ENCODE measurements around the gene LPP. TPM values are rescaled to one million over a fixed set of nuclear protein-coding genes. Genes with fewer than 3 reads are reported as not detected.

The LPP gene
- total and polyA plus RNA-seq, 8 donors = 8.0 to 885 (median 305) TPM

DNA sequence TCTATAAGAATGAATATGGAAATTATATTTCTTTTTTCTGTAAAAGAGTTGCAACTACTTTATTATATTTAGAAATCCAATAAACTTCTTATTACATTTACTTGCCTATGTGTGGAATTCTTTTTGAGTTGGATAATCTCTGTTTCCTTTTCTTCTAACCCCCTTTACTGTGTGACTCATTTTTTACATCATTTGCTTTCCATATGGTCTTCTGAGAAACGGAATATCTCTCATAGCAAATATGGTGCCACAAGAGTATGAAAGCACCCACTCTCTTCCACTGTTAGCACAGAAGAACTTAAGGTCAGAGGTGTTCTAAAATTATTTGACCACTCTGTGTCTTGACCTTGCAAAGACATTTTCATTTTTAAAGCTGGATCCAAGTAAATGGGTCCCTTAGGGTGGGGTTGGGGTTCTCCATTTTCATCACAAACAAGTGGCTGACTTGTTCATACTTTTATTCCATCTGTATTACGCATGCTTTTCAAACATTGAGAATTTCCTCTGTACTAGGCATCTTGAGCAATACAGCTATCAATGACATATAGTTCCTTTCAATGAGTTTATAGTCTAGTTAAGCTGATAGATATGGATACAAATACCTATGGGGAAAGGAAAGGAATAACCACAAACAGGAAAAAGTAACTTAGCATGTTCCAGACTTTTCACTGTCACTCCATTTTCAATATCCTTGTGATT is 736.8 kb downstream of the LPP start:
- Histone ChIP-seq H3K4me1 (peaks cover 0 to 16% (median 0%) of the 10 kb centered on the region in 4 donors), H3K4me3 (no peak overlapping the region), H3K27ac (no peak overlapping the region), H3K36me3 (peaks cover 0 to 10% (median 0%) of the 10 kb centered on the region in 4 donors), H3K9me3 (no peaks in the 10 kb centered on the region), H3K27me3 (no peaks in the 10 kb centered on the region)
- WGBS, 5 donors = 83 to 98% (median 86%) methylated on average over 2 of the region's 2 CpGs
- intact Hi-C loops (cut with DNase I; ENCODE audit: low total_unique reads) = no loop called here
- TF ChIP-seq POLR2A (IDR thresholded peaks at IDR 0.05) = no peak
- no peak for TF ChIP-seq POLR2AphosphoS5 (IDR thresholded peaks at IDR 0.05)
- no peak for TF ChIP-seq EP300 (IDR thresholded peaks at IDR 0.05)
- TF ChIP-seq, protein P1, sequence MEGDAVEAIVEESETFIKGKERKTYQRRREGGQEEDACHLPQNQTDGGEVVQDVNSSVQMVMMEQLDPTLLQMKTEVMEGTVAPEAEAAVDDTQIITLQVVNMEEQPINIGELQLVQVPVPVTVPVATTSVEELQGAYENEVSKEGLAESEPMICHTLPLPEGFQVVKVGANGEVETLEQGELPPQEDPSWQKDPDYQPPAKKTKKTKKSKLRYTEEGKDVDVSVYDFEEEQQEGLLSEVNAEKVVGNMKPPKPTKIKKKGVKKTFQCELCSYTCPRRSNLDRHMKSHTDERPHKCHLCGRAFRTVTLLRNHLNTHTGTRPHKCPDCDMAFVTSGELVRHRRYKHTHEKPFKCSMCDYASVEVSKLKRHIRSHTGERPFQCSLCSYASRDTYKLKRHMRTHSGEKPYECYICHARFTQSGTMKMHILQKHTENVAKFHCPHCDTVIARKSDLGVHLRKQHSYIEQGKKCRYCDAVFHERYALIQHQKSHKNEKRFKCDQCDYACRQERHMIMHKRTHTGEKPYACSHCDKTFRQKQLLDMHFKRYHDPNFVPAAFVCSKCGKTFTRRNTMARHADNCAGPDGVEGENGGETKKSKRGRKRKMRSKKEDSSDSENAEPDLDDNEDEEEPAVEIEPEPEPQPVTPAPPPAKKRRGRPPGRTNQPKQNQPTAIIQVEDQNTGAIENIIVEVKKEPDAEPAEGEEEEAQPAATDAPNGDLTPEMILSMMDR (IDR thresholded peaks at IDR 0.05) = no peak
- no peak for DNase-seq

DNA sequence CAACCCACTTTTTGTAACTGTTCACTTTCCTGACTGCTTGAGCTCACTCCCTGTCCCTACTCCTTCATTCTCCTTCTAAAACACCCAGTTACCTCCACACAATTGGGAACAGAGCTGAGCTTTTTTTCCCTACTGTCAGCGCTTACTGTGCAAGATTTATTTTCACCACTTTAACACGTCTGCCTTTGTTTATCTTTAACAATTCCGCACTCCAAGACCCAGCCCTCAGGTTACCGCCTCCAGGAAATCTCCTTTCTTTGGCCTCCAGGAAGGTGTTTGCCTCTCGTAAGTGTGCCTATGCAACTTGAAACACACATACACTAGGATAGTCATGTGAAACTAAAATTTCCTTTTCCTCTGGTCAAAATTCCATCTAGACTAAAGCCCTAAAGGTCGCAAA is 745.9 kb downstream of the LPP start:
- peak in 1 of 2 donors; percentile 63 for DNase-seq
- no peak overlapping the region for H3K4me3 ChIP-seq
- intact Hi-C loops (cut with DNase I; ENCODE audit: low total_unique reads) = no loop called here
- 34 to 61% (median 43%) methylated on average over 6 of the region's 6 CpGs for WGBS, 5 donors
- H3K27me3 ChIP-seq = no peaks in the 10 kb centered on the region
- peak overlapping the region in 2 of 5 donors; percentile 8 to 58 for H3K27ac ChIP-seq
- TF ChIP-seq POLR2A (IDR thresholded peaks at IDR 0.05) = no peak
- TF ChIP-seq, protein P1 (IDR thresholded peaks at IDR 0.05) = no peak
- TF ChIP-seq EP300 (IDR thresholded peaks at IDR 0.05) = no peak
- no peak for TF ChIP-seq POLR2AphosphoS5 (IDR thresholded peaks at IDR 0.05)
- H3K9me3 ChIP-seq = no peaks in the 10 kb centered on the region
- H3K4me1 ChIP-seq = peaks cover 5 to 29% (median 14%) of the 10 kb centered on the region in 4 donors
- H3K36me3 ChIP-seq = peaks cover 0 to 5% (median 0%) of the 10 kb centered on the region in 4 donors

DNA sequence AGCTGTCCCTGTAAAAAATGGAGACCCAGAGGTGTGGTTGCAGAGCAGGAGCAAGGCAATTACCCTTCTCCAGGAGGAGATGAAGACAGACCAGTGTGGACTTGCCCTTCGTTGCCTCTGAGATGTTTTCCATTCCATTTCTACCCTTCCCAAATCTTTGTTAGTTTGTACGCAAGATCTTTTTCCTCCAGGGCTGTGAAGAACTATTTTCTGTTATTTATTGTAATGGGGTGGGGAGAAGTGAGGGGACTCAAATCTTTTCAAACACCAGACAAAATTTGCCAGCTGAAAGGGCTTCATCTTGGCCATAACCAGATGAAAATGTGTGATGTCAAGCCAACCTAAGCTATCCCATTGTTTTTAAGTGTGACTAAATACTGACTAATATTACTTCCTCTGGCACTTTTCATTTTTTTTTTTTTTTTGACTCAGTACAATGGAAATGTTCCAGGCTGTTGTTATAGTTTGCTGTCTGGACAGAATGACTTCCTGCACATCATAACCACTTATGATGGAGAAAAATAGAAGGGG is 746.5 kb downstream of the LPP start:
- TF ChIP-seq, protein P1 (IDR thresholded peaks at IDR 0.05) = no peak
- TF ChIP-seq EP300 (IDR thresholded peaks at IDR 0.05) (no peak), POLR2A (IDR thresholded peaks at IDR 0.05) (no peak), POLR2AphosphoS5 (IDR thresholded peaks at IDR 0.05) (peak in 1 of 3 donors; percentile 24)
- peak overlapping the region in 3 of 5 donors; percentile 26 to 58 (median 47) for H3K27ac ChIP-seq

DNA sequence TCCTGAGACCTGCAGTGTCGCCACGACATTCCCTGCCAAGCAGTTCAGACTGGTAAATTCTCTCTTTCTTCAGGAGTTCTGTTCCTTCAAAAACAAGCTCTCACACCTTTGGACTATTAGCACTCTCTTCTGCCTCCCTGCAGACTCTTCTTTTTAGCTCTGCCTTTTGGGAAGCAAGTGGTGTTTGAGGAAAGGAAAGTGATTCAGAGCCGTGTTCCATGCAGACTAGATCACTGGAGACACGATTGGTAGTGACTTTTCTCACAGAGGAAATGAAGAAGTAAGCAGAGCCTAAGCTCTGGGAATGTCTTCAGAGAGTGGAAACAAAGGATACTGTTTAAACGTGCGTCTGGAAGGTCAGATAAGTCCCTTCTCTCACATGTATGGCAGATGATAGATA is 747.2 kb downstream of the LPP start:
- H3K27me3 ChIP-seq = no peaks in the 10 kb centered on the region
- intact Hi-C loops (cut with DNase I; ENCODE audit: low total_unique reads) = no loop called here

More for the DNA sequence above, 746.5 kb downstream of the LPP start:
- intact Hi-C loops (cut with DNase I; ENCODE audit: low total_unique reads) = no loop called here
- peaks cover 0 to 5% (median 0%) of the 10 kb centered on the region in 4 donors for H3K36me3 ChIP-seq
- peaks cover 5 to 31% (median 14%) of the 10 kb centered on the region in 4 donors for H3K4me1 ChIP-seq
- no peak overlapping the region for H3K4me3 ChIP-seq
- H3K9me3 ChIP-seq = no peaks in the 10 kb centered on the region
- no peaks in the 10 kb centered on the region for H3K27me3 ChIP-seq
- peak in 1 of 2 donors; percentile 26 for DNase-seq
- 73 to 86% (median 79%) methylated on average over 2 of the region's 2 CpGs for WGBS, 5 donors

More for the DNA sequence above, 747.2 kb downstream of the LPP start:
- Histone ChIP-seq H3K27ac (peak overlapping the region in 4 of 5 donors; percentile 26 to 55 (median 44)), H3K4me1 (peaks cover 5 to 31% (median 15%) of the 10 kb centered on the region in 4 donors), H3K4me3 (no peak overlapping the region), H3K9me3 (no peaks in the 10 kb centered on the region), H3K36me3 (peaks cover 0 to 1% (median 0%) of the 10 kb centered on the region in 4 donors)
- 52 to 73% (median 60%) methylated on average over 6 of the region's 6 CpGs for WGBS, 5 donors
- no peak for TF ChIP-seq EP300 (IDR thresholded peaks at IDR 0.05)
- TF ChIP-seq, protein P1 (IDR thresholded peaks at IDR 0.05) = no peak
- no peak for TF ChIP-seq POLR2A (IDR thresholded peaks at IDR 0.05)
- TF ChIP-seq POLR2AphosphoS5 (IDR thresholded peaks at IDR 0.05) = no peak
- no peak for DNase-seq

Data from stomach (tissue), 9 donors.